Caco-2 (cell line): ENCODE results near the gene TXNL4B. TPM values are rescaled to one million over a fixed set of nuclear protein-coding genes. Genes with fewer than 3 reads are reported as not detected.
A peak's percentile ranks its signal among the peaks of the same experiment; 100 is the strongest.

Source experiments
- BruUV-seq: library from RNA; stranded (reverse); fragments of 400-500 nt; replicated peaks from 2 replicates; lab custom pipeline; 2021; lab: Mats Ljungman, UMichigan
- CTCF ChIA-PET: fragments of 300-600 bp; sonication (Branson Sonifier 250); formaldehyde crosslinking; loops from one replicate; lab custom pipeline; 2022; ENCODE audit warnings: antibody characterized with exemption; lab: Charles Lee
- POLR2A ChIA-PET: fragments of 300-600 bp; sonication (Branson Sonifier 250); formaldehyde crosslinking; loops from one replicate; lab custom pipeline; 2022; ENCODE audit warnings: antibody characterized with exemption; lab: Charles Lee
- DNase-seq, 2 experiments: peaks; one replicate each; pipeline versions ENCODE4 v3.0.0 to v3.0.0-alpha.2; 2020 to 2022
- H3K27me3 ChIP-seq: replicated peaks from 2 replicates; pipeline ENCODE4 v1.6.0; 2011; ENCODE audit warnings: low read length; ENCODE audit not compliant: control insufficient read depth, insufficient read depth
- H3K36me3 ChIP-seq: 2 replicates; pipeline ENCODE4 v1.5.1; 2011; ENCODE audit warnings: low read length; ENCODE audit not compliant: control insufficient read depth, insufficient read depth
- H3K4me1 ChIP-seq: fragments of 250-450 bp; sonication (Bioruptor Pico); 2 replicates; pipeline ENCODE4 v1.5.1; 2020; ENCODE audit warnings: mild to moderate bottlenecking
- H3K4me3 ChIP-seq: 2 replicates; pipeline ENCODE4 v1.5.1; 2011; ENCODE audit warnings: low read depth, mild to moderate bottlenecking, control low read depth, low read length
- H3K9me3 ChIP-seq: fragments of 250-450 bp; sonication (Bioruptor Pico); 2 replicates; pipeline ENCODE4 v1.5.1; 2020; ENCODE audit warnings: mild to moderate bottlenecking, moderate library complexity
- H3K27ac Mint-ChIP-seq: one replicate; pipeline ENCODE4 v1.8.0; 2022; ENCODE audit warnings: mixed read lengths; ENCODE audit not compliant: unreplicated experiment
- H3K27me3 Mint-ChIP-seq: one replicate; pipeline ENCODE4 v1.8.0; 2022; ENCODE audit warnings: mixed read lengths; ENCODE audit not compliant: insufficient read depth, unreplicated experiment
- H3K36me3 Mint-ChIP-seq: one replicate; pipeline ENCODE4 v1.8.0; 2022; ENCODE audit warnings: mild to moderate bottlenecking, mixed read lengths; ENCODE audit not compliant: insufficient read depth, unreplicated experiment
- H3K4me1 Mint-ChIP-seq: one replicate; pipeline ENCODE4 v1.8.0; 2022; ENCODE audit warnings: low read depth, mixed read lengths; ENCODE audit not compliant: unreplicated experiment
- H3K4me3 Mint-ChIP-seq: one replicate; pipeline ENCODE4 v1.8.0; 2022; ENCODE audit warnings: mild to moderate bottlenecking, moderate library complexity, mixed read lengths; ENCODE audit not compliant: unreplicated experiment
- H3K9me3 Mint-ChIP-seq: one replicate; pipeline ENCODE4 v1.8.0; 2022; ENCODE audit warnings: mixed read lengths; ENCODE audit not compliant: unreplicated experiment
- intact Hi-C: fragments of 100-400 bp; cut with micrococcal nuclease; formaldehyde crosslinking; loops from one replicate; pipeline ENCODE4 v1.10.0; 2022; ENCODE audit not compliant: unreplicated experiment
- total RNA-seq: library from RNA; stranded (reverse); gene quantifications from 2 replicates; pipeline ENCODE4 v1.2.3, GENCODE V29; 2022
- TF ChIP-seq, protein P1 (sequence below), 2 experiments: fragments of 200-600 bp in 1 of 2; IDR thresholded peaks; 1 replicate in 1 of 2; 2 replicates in 1 of 2; pipeline versions ENCODE4 v1.5.1 to v1.8.0; 2011 to 2022; ENCODE audit warnings: antibody characterized with exemption in 1 of 2, control low read depth in 1 of 2, inconsistent platforms in 1 of 2, low read depth in 1 of 2, low read length in 1 of 2, mild to moderate bottlenecking in 1 of 2, moderate library complexity in 1 of 2; ENCODE audit not compliant: insufficient read depth in 1 of 2, severe bottlenecking in 1 of 2, unreplicated experiment in 1 of 2

TXNL4B gene
- total RNA-seq, 1 experiment from 2014 or later, result 17.9 TPM

- Mint-ChIP-seq H3K4me3 (no peak overlapping the region), H3K27ac (no peak overlapping the region), H3K27me3 (peaks cover 4% of the 10 kb centered on the region), H3K9me3 (no peaks in the 10 kb centered on the region), H3K4me1 (no peaks in the 10 kb centered on the region), H3K36me3 (no peaks in the 10 kb centered on the region)
- TF ChIP-seq, protein P1, sequence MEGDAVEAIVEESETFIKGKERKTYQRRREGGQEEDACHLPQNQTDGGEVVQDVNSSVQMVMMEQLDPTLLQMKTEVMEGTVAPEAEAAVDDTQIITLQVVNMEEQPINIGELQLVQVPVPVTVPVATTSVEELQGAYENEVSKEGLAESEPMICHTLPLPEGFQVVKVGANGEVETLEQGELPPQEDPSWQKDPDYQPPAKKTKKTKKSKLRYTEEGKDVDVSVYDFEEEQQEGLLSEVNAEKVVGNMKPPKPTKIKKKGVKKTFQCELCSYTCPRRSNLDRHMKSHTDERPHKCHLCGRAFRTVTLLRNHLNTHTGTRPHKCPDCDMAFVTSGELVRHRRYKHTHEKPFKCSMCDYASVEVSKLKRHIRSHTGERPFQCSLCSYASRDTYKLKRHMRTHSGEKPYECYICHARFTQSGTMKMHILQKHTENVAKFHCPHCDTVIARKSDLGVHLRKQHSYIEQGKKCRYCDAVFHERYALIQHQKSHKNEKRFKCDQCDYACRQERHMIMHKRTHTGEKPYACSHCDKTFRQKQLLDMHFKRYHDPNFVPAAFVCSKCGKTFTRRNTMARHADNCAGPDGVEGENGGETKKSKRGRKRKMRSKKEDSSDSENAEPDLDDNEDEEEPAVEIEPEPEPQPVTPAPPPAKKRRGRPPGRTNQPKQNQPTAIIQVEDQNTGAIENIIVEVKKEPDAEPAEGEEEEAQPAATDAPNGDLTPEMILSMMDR (IDR thresholded peaks at IDR 0.05; ENCODE audit: insufficient read depth in 1 of 2, low read depth in 1 of 2, low read length in 1 of 2, severe bottlenecking in 1 of 2, unreplicated experiment in 1 of 2), result peak; percentile 90 to 92
- Histone ChIP-seq H3K27me3 (no peaks in the 10 kb centered on the region), H3K9me3 (no peaks in the 10 kb centered on the region), H3K4me3 (no peak overlapping the region), H3K36me3 (no peaks in the 10 kb centered on the region), H3K4me1 (peaks cover 6% of the 10 kb centered on the region; the same call in 1 of the 2 replicates)
- BruUV-seq, result no TSS peak
- ChIA-PET POLR2A (no interaction called here), CTCF (interaction anchor here (0.5 to 1.5 kb wide), 8 partner anchors 10 to 342 kb away, joined by 3 to 18 read pairs (median 4); no protein-coding TSS in a partner anchor)
- intact Hi-C loops, result loop anchor here (1.0 to 2.0 kb wide), 6 partner anchors 25 to 342 kb away; no protein-coding TSS in a partner anchor
- DNase-seq, result peak; percentile 71 to 81
Measured at GRCh38 chr16:72124761-72125634, 31.6 kb upstream of the TXNL4B start.

- CTCF ChIA-PET, result interaction anchor here (0.5 to 1.5 kb wide), 5 partner anchors 11 to 343 kb away, joined by 3 to 18 read pairs (median 5); no protein-coding TSS in a partner anchor
Measured at GRCh38 chr16:72124148-72124547, 30.7 kb upstream of the TXNL4B start.

DNA sequence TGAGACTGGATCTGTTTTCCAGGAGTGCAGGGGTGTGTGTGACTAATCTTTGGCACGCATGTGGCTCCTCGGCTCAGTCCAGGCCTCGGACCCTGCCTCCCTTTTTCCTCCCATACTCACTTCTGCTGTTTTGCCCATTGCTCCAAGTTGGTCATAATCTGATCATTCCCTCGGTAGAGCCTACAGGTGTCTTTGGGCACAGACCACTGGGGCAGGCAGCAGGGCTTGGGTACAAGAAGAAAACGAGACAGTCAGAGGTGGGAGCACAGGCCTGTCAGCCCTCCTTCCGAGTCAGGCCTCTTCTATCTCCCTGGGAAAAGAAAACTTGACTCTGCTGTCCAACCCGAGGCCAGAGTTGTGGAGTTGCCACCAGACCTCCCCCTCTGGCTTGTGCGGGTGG lies 30.0 kb upstream of the TXNL4B start:
- Mint-ChIP-seq H3K27ac (no peak overlapping the region), H3K27me3 (no peaks in the 10 kb centered on the region), H3K4me3 (no peak overlapping the region), H3K9me3 (no peaks in the 10 kb centered on the region), H3K4me1 (no peaks in the 10 kb centered on the region), H3K36me3 (no peaks in the 10 kb centered on the region)
- no peaks in the 10 kb centered on the region for H3K36me3 ChIP-seq
- TF ChIP-seq, protein P1 (IDR thresholded peaks at IDR 0.05; ENCODE audit: insufficient read depth in 1 of 2, low read depth in 1 of 2, low read length in 1 of 2, severe bottlenecking in 1 of 2, unreplicated experiment in 1 of 2), result no peak
- no peaks in the 10 kb centered on the region for H3K9me3 ChIP-seq
- BruUV-seq, result no TSS peak
- no peaks in the 10 kb centered on the region for H3K27me3 ChIP-seq
- peaks cover 6% of the 10 kb centered on the region; the same call in 1 of the 2 replicates for H3K4me1 ChIP-seq
- no peak overlapping the region for H3K4me3 ChIP-seq
- POLR2A ChIA-PET, result no interaction called here
- intact Hi-C loops, result no loop called here
- CTCF ChIA-PET, result no interaction called here
- DNase-seq, result no peak

More at GRCh38 chr16:72124148-72124547, 30.7 kb upstream of the TXNL4B start:
- intact Hi-C loops, result loop anchor here (2.0 kb wide), 2 partner anchors 57 to 79 kb away; no protein-coding TSS in a partner anchor
- H3K4me3 ChIP-seq, result no peak overlapping the region
- Mint-ChIP-seq H3K4me1 (no peaks in the 10 kb centered on the region), H3K27ac (no peak overlapping the region), H3K9me3 (no peaks in the 10 kb centered on the region), H3K36me3 (no peaks in the 10 kb centered on the region), H3K4me3 (no peak overlapping the region), H3K27me3 (peaks cover 4% of the 10 kb centered on the region)
- no TSS peak for BruUV-seq
- POLR2A ChIA-PET, result no interaction called here
- H3K36me3 ChIP-seq, result no peaks in the 10 kb centered on the region
- TF ChIP-seq, protein P1 (IDR thresholded peaks at IDR 0.05; ENCODE audit: insufficient read depth in 1 of 2, low read depth in 1 of 2, low read length in 1 of 2, severe bottlenecking in 1 of 2, unreplicated experiment in 1 of 2), result no peak
- H3K27me3 ChIP-seq, result no peaks in the 10 kb centered on the region
- DNase-seq, result no peak
- H3K9me3 ChIP-seq, result no peaks in the 10 kb centered on the region
- H3K4me1 ChIP-seq, result peaks cover 6% of the 10 kb centered on the region; the same call in 1 of the 2 replicates
